Kidney (tissue), 14 donors: Measurements from ENCODE around the gene AFTPH. TPM values are rescaled to one million over a fixed set of nuclear protein-coding genes. Genes with fewer than 3 reads are reported as not detected.

ENCODE experiments used
- DNase-seq, 5 donors: peaks; one replicate each; pipeline ENCODE4 v3.0.0-alpha.2; 2013 to 2020
- FAIRE-seq: peaks from 2 replicates; lab custom pipeline; 2012; peaks lifted over from hg19 to GRCh38; lab: Jason Lieb, UNC
- H3K27ac ChIP-seq, 2 donors: one replicate each; pipeline ENCODE4 v1.7.0; 2013; ENCODE audit warnings: low read depth in 2 of 2, low read length in 2 of 2, inconsistent platforms in 1 of 2
- H3K27me3 ChIP-seq: one replicate; pipeline ENCODE4 v1.7.1; 2013; ENCODE audit warnings: low read length, inconsistent platforms; ENCODE audit not compliant: control insufficient read depth, insufficient read depth
- H3K36me3 ChIP-seq, 3 donors: one replicate each; pipeline versions ENCODE4 v1.7.0 to v1.7.1; 2013; ENCODE audit warnings: low read length in 3 of 3, control low read depth in 1 of 3, inconsistent platforms in 1 of 3; ENCODE audit not compliant: insufficient read depth in 3 of 3, control insufficient read depth in 2 of 3
- H3K4me1 ChIP-seq, 3 donors: one replicate each; pipeline versions ENCODE4 v1.7.0 to v1.7.1; 2013; ENCODE audit warnings: low read length in 3 of 3, inconsistent platforms in 1 of 3, low read depth in 1 of 3; ENCODE audit not compliant: control insufficient read depth in 2 of 3, insufficient read depth in 2 of 3
- H3K4me3 ChIP-seq, 3 donors: one replicate each; pipeline versions ENCODE4 v1.7.0 to v1.8.1; 2013; ENCODE audit warnings: low read length in 3 of 3, control low read depth in 1 of 3, inconsistent platforms in 1 of 3
- H3K9ac ChIP-seq, 3 donors: one replicate each; pipeline versions ENCODE4 v1.7.0 to v1.7.1; 2013; ENCODE audit warnings: low read length in 3 of 3, control low read depth in 1 of 3, inconsistent platforms in 1 of 3
- H3K9me3 ChIP-seq, 3 donors: one replicate each; pipeline versions ENCODE4 v1.7.0 to v1.7.1; 2013; ENCODE audit warnings: low read length in 3 of 3, control low read depth in 1 of 3, inconsistent platforms in 1 of 3; ENCODE audit not compliant: control insufficient read depth in 2 of 3, insufficient read depth in 1 of 3
- intact Hi-C: fragments of 100-400 bp; cut with DNase I; formaldehyde crosslinking; loops from one replicate; pipeline ENCODE4 v1.11.1; 2022
- polyA plus RNA-seq: library from polyadenylated mRNA; stranded (reverse); fragments of 350-450 nt; fragmentation: Illumina TruSeq; extraction: RNeasy Lipid Tissue Mini Kit (QIAGEN cat#74804); gene quantifications from one replicate; pipeline ENCODE4 v1.2.3, GENCODE V29; 2014; ENCODE audit warnings: low read depth, low replicate concordance; ENCODE audit not compliant: insufficient read depth
- total RNA-seq: library from RNA; stranded (reverse); fragmentation: NEBNext Ultra II Directional; extraction: Animal tissue kit (Norgen Biotek cat#: 25700); gene quantifications from one replicate; pipeline ENCODE4 v1.2.1, GENCODE V29; 2021
- TF ChIP-seq, protein P1 (sequence below): IDR thresholded peaks from 3 replicates; pipeline ENCODE4 v1.5.1; 2012; ENCODE audit warnings: mild to moderate bottlenecking, moderate library complexity, borderline replicate concordance; ENCODE audit not compliant: insufficient read depth; ENCODE audit errors: extremely low read depth
- donor health status: control.
- donor health status: control.
- donor health status: control.
- donor health status: control.
- donor health status: control.
- donor health status: DM: yes; HTN: yes; CAD: no.
- donor health status: Normal renal cell carcinoma (clear cell type).

AFTPH gene
- total and polyA plus RNA-seq, 2 donors from 2014 or later: 41.2 to 44.6 TPM

DNA sequence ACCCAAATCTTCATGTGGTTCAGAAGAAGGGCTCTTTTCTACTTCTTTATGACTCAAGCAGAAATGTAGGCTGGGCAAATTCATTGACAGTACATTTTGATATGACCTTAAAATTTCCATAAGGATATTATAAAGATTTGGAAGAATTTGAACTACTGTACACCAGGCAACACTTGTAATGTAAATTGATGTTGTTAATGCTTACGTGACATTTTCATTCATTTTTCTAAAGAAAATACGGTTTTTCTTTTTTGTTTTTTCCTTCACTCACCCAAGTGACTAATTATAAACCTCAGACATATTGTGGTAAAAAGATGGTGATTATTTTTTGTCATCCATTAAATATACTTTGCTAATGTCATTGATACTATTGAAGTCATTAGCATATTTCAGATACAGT is 17.4 kb downstream of the AFTPH start:
- Histone ChIP-seq H3K9me3 (no peaks in the 10 kb centered on the region), H3K4me1 (peaks cover 0 to 43% (median 9%) of the 10 kb centered on the region in 3 donors), H3K27me3 (no peaks in the 10 kb centered on the region), H3K9ac (no peak overlapping the region), H3K4me3 (no peak overlapping the region), H3K27ac (no peak overlapping the region), H3K36me3 (no peaks in the 10 kb centered on the region)
- TF ChIP-seq, protein P1, sequence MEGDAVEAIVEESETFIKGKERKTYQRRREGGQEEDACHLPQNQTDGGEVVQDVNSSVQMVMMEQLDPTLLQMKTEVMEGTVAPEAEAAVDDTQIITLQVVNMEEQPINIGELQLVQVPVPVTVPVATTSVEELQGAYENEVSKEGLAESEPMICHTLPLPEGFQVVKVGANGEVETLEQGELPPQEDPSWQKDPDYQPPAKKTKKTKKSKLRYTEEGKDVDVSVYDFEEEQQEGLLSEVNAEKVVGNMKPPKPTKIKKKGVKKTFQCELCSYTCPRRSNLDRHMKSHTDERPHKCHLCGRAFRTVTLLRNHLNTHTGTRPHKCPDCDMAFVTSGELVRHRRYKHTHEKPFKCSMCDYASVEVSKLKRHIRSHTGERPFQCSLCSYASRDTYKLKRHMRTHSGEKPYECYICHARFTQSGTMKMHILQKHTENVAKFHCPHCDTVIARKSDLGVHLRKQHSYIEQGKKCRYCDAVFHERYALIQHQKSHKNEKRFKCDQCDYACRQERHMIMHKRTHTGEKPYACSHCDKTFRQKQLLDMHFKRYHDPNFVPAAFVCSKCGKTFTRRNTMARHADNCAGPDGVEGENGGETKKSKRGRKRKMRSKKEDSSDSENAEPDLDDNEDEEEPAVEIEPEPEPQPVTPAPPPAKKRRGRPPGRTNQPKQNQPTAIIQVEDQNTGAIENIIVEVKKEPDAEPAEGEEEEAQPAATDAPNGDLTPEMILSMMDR: no peak
- intact Hi-C loops: no loop called here
- FAIRE-seq: no peak
- no peak for DNase-seq

DNA sequence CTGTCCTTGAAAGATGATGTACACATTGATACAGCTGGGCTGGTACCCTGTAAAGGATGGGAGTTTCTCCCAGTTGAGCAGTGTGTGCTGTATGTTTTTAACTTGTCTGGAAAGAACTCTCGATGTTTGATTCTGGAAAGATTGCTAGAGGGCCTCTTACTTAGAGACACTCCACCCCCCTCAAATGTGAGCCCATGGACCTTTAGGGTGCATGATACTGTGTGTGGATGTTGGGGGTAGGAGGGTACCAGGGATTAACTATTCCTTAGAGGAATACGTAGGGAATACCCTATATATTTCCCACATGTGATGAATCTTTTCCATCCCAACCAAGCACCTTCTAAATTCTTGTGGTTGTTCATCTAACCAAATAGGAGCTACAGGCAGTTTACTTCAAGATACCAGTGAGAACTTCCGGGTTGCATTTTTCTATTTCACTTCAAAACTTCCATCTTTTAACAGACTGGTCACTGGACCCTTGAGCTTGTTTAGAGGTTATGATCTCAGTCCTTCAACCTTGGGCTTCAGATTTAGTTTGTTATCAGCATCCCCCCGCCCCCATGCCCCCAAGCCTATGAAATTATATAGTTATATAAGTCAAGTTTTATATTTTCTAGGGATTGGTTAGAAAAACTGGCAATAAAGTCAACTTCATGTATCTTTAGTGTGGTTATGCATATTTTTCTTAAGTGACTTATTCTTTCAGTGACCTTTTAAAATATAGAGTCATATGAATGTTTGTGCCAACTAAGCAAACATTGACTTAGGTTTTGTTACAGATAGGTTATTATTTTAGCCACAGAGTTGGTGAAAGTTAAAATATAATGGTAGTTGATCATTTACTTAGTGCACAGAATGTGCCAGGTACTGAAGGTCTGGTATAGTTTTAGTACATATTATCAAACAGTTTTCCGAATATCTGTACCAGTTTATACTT is 18.2 kb downstream of the AFTPH start:
- FAIRE-seq (peak; percentile 32), DNase-seq (no peak)
- intact Hi-C loops: no loop called here
- Histone ChIP-seq H3K36me3 (no peaks in the 10 kb centered on the region), H3K27me3 (no peaks in the 10 kb centered on the region), H3K4me1 (peaks cover 0 to 43% (median 9%) of the 10 kb centered on the region in 3 donors), H3K9ac (peak overlapping the region in 1 of 3 donors; percentile 14), H3K27ac (peak overlapping the region; percentile 40 to 41), H3K9me3 (no peaks in the 10 kb centered on the region), H3K4me3 (no peak overlapping the region)
- TF ChIP-seq, protein P1: no peak

DNA sequence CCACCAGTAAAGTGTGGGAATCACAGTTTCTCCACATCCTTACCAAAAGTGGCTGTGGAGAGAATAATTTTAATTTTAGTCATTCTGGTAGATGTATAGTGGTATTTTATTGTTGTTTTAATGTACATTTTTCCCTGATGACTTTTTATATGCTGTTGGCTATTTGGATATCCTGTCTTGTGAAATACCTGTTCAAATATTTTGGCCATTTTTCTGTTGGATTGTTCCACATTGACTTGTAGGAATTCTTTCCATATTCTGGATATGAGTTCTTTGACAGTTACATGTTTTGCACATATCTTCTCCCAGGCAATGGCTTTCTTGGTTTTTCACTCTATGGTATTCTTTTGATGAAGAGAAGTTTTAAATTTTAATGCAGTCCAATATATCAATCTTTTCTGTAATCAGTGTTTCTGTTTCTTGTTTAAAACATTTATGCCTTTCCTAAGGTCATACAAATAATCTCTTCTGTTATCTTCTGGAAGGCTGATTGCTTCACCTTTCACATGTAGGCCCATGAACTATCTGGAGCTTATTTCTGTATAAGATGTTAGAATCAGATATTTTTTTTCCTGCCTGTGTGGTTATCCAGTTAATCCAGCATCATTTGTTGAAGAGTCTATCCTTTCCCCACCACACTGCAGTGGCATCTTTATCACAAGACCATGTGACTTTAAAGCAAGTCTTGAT is 19.0 kb downstream of the AFTPH start:
- intact Hi-C loops: no loop called here
- H3K27ac ChIP-seq: no peak overlapping the region
- H3K27me3 ChIP-seq: no peaks in the 10 kb centered on the region
- no peaks in the 10 kb centered on the region for H3K9me3 ChIP-seq
- no peaks in the 10 kb centered on the region for H3K36me3 ChIP-seq
- H3K4me3 ChIP-seq: no peak overlapping the region
- TF ChIP-seq, protein P1: no peak
- peaks cover 0 to 43% (median 9%) of the 10 kb centered on the region in 3 donors for H3K4me1 ChIP-seq
- DNase-seq: no peak
- no peak for FAIRE-seq
- no peak overlapping the region for H3K9ac ChIP-seq
